ENCODE data around the gene R3HDM2.
"Not testable (repeated sequence)": the region's sequence is repeated elsewhere in the genome, so short reads cannot be mapped to it uniquely, and the experiment has no call there.

The R3HDM2 gene

GRCh38 chr12:57370696-57371095, 60.1 kb downstream of the R3HDM2 start:
- no peak for DNase-seq

DNA sequence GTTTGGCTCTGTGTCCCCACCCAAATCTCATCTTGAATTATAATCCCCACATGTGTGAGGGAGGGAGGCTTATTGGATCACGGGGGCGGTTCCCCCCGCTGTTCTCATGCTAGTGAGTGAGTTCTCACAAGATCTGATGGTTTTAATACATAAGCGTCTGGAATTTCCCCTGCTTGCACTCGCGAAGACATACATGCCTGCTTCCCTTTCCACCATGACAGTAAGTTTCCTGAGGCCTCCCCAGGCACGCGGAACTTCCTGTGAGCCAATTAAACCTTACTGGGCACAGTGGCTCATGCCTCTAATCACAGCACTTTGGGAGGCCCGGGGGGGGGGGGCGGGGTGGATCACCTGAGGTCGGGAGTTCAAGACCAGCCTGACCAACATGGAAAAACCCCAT, 60.8 kb downstream of the R3HDM2 start:
- DNase-seq = no peak

GRCh38 chr12:57369202-57369601, 61.6 kb downstream of the R3HDM2 start:
- DNase-seq = no peak

DNA sequence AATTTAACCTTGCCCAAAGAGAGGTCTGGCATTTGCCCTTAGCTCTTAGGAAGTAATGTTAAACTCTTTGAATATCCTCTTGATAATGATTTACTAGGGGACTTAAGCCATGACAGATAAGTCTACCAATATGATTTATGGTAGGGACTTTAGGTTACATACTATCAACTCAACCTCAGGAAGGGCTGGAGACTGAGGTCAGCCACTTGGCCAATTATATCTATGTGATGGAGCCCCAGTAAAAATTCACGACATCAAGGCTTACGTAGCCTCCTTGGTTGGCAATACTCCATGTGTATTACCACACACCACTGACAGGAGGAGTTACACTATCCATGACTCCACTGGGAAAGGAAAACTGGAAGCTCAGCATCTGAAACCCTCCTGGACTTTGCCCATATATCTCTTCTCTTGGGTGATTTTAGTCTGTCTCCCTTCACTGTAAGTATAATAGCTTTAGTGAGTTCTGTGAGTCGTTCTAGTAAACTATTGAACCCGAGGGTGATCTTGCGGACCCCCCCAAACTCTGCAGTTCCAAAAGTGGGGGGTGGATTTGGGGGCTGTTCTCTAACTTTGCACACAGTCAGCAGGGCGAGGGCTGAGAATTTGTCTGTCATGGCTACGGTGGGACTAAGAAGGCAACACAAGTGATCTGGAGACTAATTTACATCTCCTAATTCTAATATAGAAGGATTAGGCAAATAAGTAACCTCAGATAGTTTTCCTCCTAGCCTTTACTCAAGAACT, 62.3 kb downstream of the R3HDM2 start:
- DNase-seq = no peak

GRCh38 chr12:57367121-57367520, 63.7 kb downstream of the R3HDM2 start:
- no peak for DNase-seq

DNA sequence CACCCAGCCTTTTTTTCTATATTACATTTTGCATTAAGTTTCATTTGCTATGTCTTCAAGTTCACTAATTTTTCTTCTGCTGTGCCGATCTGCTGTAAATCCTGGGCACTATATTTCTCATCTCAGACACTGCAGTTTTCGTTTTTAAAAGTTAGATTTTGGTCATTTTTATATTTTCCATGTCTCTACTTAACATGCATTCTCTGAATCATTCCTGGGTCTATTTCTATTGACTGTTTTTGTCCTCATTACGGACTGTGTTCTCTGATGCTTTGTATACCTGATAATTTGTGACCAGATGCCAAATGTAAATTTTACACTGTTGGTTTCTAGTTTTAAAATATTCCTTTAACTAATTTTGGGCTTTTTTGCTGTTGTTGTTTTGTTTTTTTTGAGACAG, 64.5 kb downstream of the R3HDM2 start:
- DNase-seq = no peak

DNA sequence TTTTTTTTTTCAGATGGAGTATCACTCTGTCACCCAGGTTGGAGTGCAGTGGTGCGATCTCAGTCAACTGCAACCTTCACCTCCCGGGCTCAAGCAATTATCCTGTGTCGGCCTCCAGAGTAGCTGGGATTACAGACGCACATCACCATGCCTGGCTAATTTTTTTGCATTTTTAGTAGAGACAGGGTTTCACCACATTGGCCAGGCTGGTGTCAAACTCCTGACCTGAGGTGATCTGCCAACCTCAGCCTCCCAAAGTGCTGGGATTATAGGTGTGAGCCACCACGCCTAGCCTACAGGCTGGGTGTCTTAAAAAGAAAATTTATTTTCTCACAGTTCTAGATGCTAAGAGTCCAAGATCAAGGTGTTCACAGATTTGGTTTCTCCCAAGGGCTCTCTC, 66.7 kb downstream of the R3HDM2 start:
- not testable (repeated sequence) for DNase-seq

GRCh38 chr12:57360468-57360867, 70.4 kb downstream of the R3HDM2 start:
- no peak for DNase-seq

- DNase-seq = no peak
These were observed 72.2 kb downstream of the R3HDM2 start for GRCh38 chr12:57358646-57359045.

DNA sequence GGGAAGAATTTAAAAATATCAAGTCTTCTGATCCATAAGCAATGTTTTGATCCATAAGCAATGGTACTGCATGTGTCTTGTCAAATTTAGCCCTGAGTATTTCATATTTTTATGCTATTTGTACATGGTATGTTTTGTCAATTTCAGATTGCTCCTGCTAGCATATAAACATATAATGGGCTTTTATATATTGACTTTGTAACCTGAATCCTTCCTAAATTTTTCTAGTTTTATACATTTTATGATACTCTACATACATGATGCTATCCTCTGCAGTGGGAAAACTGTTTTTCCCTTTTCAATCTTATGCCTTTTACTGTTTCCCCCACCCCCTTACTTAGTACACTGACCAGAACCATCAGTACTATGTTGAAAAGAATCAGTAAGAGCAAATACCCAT, 75.1 kb downstream of the R3HDM2 start:
- no peak for DNase-seq

- no peak for DNase-seq
These were observed 78.7 kb downstream of the R3HDM2 start for GRCh38 chr12:57352166-57352565.

DNA sequence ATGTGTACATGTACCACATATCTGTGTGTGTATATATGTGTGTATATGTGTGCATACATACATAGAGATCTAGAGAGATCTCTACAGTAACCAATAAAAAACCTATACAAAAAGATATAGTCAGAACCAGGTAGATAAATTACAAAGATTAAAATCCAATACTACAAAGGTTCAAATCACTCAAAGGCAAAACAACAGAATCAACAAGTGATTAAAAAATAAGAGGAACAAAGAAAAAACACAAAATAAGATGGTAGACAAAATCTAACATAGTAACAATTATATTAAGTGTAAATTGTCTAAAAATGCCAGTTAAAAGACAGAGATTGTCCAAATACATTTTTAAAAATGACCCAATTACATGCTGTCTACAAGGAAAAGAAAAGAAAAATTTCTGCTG, 83.6 kb downstream of the R3HDM2 start:
- DNase-seq = no peak

DNA sequence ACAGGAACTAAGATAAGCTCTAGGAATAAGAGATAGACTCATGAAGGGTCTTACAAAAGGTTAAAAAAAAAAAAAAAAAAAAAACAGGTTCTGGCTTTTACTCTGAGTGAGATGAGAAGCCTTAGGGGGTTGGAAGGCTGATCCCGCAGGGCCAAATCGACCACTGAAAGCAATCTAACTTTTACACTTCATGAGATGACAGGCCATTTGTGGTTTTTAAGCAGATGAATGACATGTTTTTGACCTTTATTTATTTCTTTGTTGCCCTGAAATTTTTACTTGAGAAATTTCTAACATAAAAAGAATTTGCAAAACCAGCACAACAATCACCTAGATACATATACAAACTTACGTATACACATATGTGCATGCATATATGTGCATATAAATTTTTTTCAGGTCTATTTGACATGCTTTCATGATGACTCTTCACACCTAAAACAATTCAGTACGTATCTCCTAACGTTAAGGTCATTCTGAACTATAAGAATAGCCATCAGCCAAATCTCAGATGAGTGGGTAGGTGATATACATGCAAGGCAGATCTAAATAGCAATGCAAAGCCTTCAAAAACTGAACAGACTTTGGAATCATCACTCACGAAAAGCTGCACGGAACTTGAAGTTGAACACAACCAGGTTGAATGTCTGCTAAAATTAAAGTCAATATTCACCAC, 87.0 kb downstream of the R3HDM2 start:
- peak; percentile 11 for DNase-seq

DNA sequence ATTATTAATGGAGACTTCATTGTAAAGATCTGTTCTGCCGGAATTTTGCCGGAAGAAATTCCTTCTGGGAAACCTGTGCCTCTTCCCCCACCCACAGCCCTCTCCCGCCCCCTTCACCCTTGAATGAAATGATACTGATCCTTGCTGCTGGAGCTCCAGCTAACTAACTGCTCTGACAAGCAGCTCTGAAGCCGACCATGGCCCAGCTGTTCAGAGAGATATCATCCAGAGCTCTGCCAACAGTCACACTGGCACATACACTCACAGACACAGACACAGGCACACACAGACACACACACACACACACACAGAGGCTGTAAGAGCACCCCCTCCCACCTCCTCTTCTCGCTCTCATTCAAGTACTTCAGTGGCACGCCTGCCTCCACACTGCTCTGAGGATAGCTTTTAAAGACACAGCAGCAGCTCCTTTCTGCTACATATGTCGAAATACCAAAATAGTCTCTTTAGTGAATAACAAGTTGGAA, 88.6 kb downstream of the R3HDM2 start:
- peak; percentile 70 for DNase-seq

DNA sequence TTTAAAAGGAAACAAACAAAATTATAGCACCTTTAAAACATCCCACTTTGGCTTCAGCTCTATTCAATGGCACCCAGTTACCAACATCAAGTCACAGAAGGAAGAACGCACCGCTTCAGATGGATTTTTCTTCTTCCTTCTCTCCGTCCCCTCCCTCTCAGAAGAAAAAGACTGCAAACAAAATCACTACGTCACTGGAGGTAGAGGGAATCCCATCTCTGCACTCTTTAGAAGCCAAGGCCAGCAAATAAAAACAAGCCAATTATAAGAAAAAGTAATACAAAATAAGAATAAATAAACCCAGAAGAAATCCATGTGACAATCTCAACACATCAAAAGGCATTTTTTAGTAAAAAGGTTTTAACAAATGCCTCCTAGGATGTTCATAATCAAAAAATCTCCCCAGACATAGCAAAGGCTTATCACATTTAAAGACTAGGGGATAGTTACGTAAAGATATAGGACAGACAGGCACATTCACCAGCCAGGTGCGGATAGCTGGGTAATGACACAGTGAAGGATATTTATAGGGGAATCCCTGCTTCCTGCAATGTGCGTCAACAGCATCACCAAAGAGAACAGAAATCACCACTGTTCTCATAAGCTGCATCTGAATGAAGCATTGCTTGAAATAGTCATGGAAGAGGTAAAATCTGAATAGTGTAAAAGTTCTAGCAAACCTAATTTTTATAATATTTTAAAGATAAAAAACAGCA, 89.4 kb downstream of the R3HDM2 start:
- DNase-seq = peak; percentile 22

DNA sequence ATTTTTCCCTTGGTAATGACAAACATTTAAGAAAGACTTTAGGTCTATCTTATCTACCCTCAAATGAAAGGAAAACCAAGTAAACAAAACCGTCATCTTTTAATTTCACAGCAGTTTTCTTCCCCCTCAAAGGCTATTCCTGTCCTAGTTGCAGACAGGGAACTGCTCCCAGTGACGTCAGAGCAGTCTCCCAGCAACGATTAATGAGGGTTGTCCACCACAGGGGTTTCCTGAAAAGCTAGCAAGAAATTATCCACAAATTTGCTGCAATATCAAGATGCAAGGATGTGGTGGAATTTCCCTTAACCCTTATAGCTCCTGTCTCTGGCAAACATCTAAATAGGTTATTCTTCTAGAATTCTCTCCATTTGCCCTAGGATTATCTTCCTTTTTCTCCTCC, 90.7 kb downstream of the R3HDM2 start:
- DNase-seq = peak; percentile 75

GRCh38 chr12:57336299-57336698, 94.5 kb downstream of the R3HDM2 start:
- not testable (repeated sequence) for DNase-seq

- no peak for DNase-seq
These were observed 96.6 kb downstream of the R3HDM2 start for GRCh38 chr12:57334219-57334618.

GRCh38 chr12:57332646-57333312, 98.1 kb downstream of the R3HDM2 start:
- no peak for DNase-seq

DNA sequence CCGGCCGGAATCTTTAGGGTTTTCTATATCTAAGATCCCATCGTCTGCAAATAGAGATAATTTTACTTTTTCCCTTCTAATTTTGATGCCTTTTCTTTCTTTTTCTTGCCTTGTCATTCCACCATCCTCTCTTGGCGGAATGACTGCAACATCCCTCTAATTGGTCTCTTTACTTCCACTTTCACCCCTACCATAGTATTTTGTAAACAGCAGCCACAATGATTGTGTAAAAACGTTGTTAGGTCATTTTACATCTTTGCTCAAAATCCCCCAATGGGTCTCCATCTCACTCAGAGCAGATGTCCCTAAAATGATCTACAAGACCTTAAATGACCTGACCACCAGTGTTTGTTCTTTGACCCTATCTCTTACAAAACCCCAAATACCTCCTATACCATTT, 99.9 kb downstream of the R3HDM2 start:
- no peak for DNase-seq

GRCh38 chr12:57329219-57329618, 101.6 kb downstream of the R3HDM2 start:
- DNase-seq = no peak

GRCh38 chr12:57325395-57325794, 105.4 kb downstream of the R3HDM2 start:
- no peak for DNase-seq

DNA sequence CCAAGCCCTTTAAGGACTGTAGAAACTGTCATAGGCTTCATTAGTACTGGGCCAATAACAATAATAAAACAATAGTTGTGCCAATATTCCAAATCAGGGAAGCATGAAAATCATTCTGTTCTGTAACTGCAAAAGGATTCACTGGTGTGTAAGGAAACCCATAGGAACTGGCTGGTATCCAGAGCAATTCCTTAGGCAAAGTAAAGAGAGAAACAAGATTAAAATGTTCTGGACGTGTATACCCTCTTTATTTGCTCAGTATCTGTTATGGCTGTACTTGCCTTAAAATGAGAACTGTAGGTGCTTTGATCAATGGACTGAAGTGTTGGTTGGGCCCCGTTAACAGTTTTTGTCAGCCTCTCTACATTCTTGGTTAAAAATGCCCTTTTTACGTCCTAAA, 107.4 kb downstream of the R3HDM2 start:
- peak; percentile 46 for DNase-seq
